Measurements from ENCODE around the gene BLM. TPM values are rescaled to one million over a fixed set of nuclear protein-coding genes. Genes with fewer than 3 reads are reported as not detected.

The BLM gene
- total RNA-seq, 1 donor from 2014 or later, result 3.7 TPM

GRCh38 chr15:90742087-90742486 lies 24.9 kb downstream of the BLM start:
- Histone ChIP-seq H4K20me1 (ENCODE audit: insufficient read depth, low read length) (no peaks in the 10 kb centered on the region), H3K4me2 (ENCODE audit: low read length) (no peak overlapping the region), H3K9ac (ENCODE audit: low read length) (no peak overlapping the region), H3K4me1 (ENCODE audit: insufficient read depth, low read length) (no peaks in the 10 kb centered on the region), H3K79me2 (ENCODE audit: insufficient read depth, low read length) (peaks cover 6% of the 10 kb centered on the region), H3K27ac (ENCODE audit: low read depth, low read length) (no peak overlapping the region), H3K36me3 (ENCODE audit: insufficient read depth, low read length) (no peaks in the 10 kb centered on the region), H3K27me3 (ENCODE audit: insufficient read depth, low read length) (no peaks in the 10 kb centered on the region), H2AFZ (ENCODE audit: low read depth, low read length) (no peak overlapping the region), H3K4me3 (ENCODE audit: insufficient read depth, low read depth, low read length) (no peak overlapping the region), H3K9me3 (ENCODE audit: insufficient read depth, low read depth, low read length) (no peaks in the 10 kb centered on the region)
- Mint-ChIP-seq H3K36me3 (ENCODE audit: low read depth, unreplicated experiment) (no peaks in the 10 kb centered on the region), H3K27ac (ENCODE audit: unreplicated experiment) (no peak overlapping the region), H3K9me3 (ENCODE audit: unreplicated experiment) (peaks cover 2% of the 10 kb centered on the region), H3K27me3 (ENCODE audit: low read depth, unreplicated experiment) (no peaks in the 10 kb centered on the region), H3K4me1 (ENCODE audit: low read depth, unreplicated experiment) (no peaks in the 10 kb centered on the region), H3K4me3 (ENCODE audit: unreplicated experiment) (no peak overlapping the region)
- DNase-seq (ENCODE audit: low read depth) (no peak), FAIRE-seq (no peak)
- TF ChIP-seq EZH2 (IDR thresholded peaks at IDR 0.05; ENCODE audit: insufficient read depth, low read length) (no peak), CTCF (IDR thresholded peaks at IDR 0.05; ENCODE audit: insufficient read depth, low read depth, low read length) (no peak)

- Mint-ChIP-seq H3K27ac (ENCODE audit: unreplicated experiment) (no peak overlapping the region), H3K9me3 (ENCODE audit: unreplicated experiment) (peaks cover 2% of the 10 kb centered on the region), H3K4me3 (ENCODE audit: unreplicated experiment) (no peak overlapping the region), H3K36me3 (ENCODE audit: low read depth, unreplicated experiment) (no peaks in the 10 kb centered on the region), H3K27me3 (ENCODE audit: low read depth, unreplicated experiment) (no peaks in the 10 kb centered on the region), H3K4me1 (ENCODE audit: low read depth, unreplicated experiment) (no peaks in the 10 kb centered on the region)
- Histone ChIP-seq H4K20me1 (ENCODE audit: insufficient read depth, low read length) (no peaks in the 10 kb centered on the region), H3K4me2 (ENCODE audit: low read length) (no peak overlapping the region), H3K36me3 (ENCODE audit: insufficient read depth, low read length) (no peaks in the 10 kb centered on the region), H2AFZ (ENCODE audit: low read depth, low read length) (no peak overlapping the region), H3K9me3 (ENCODE audit: insufficient read depth, low read depth, low read length) (no peaks in the 10 kb centered on the region), H3K4me3 (ENCODE audit: insufficient read depth, low read depth, low read length) (no peak overlapping the region), H3K4me1 (ENCODE audit: insufficient read depth, low read length) (no peaks in the 10 kb centered on the region), H3K27ac (ENCODE audit: low read depth, low read length) (no peak overlapping the region), H3K9ac (ENCODE audit: low read length) (no peak overlapping the region), H3K27me3 (ENCODE audit: insufficient read depth, low read length) (no peaks in the 10 kb centered on the region), H3K79me2 (ENCODE audit: insufficient read depth, low read length) (peaks cover 6% of the 10 kb centered on the region)
- FAIRE-seq, result no peak
- TF ChIP-seq EZH2 (IDR thresholded peaks at IDR 0.05; ENCODE audit: insufficient read depth, low read length) (no peak), CTCF (IDR thresholded peaks at IDR 0.05; ENCODE audit: insufficient read depth, low read depth, low read length) (no peak)
- no peak for DNase-seq (ENCODE audit: low read depth)
Measured at GRCh38 chr15:90743407-90743806, 26.3 kb downstream of the BLM start.

- H3K27ac ChIP-seq (ENCODE audit: low read depth, low read length), result no peak overlapping the region
- H3K9ac ChIP-seq (ENCODE audit: low read length), result no peak overlapping the region
- no peaks in the 10 kb centered on the region for H3K27me3 ChIP-seq (ENCODE audit: insufficient read depth, low read length)
- H3K27ac Mint-ChIP-seq (ENCODE audit: unreplicated experiment), result no peak overlapping the region
- no peaks in the 10 kb centered on the region for H3K36me3 ChIP-seq (ENCODE audit: insufficient read depth, low read length)
- no peaks in the 10 kb centered on the region for H4K20me1 ChIP-seq (ENCODE audit: insufficient read depth, low read length)
- no peak overlapping the region for H3K4me2 ChIP-seq (ENCODE audit: low read length)
- H3K79me2 ChIP-seq (ENCODE audit: insufficient read depth, low read length), result peaks cover 6% of the 10 kb centered on the region
- no peaks in the 10 kb centered on the region for H3K9me3 ChIP-seq (ENCODE audit: insufficient read depth, low read depth, low read length)
- TF ChIP-seq EZH2 (IDR thresholded peaks at IDR 0.05; ENCODE audit: insufficient read depth, low read length) (no peak), CTCF (IDR thresholded peaks at IDR 0.05; ENCODE audit: insufficient read depth, low read depth, low read length) (no peak)
- no peak overlapping the region for H3K4me3 Mint-ChIP-seq (ENCODE audit: unreplicated experiment)
- no peaks in the 10 kb centered on the region for H3K36me3 Mint-ChIP-seq (ENCODE audit: low read depth, unreplicated experiment)
- DNase-seq (ENCODE audit: low read depth) (no peak), FAIRE-seq (no peak)
- H3K9me3 Mint-ChIP-seq (ENCODE audit: unreplicated experiment), result peaks cover 2% of the 10 kb centered on the region
- H3K4me1 ChIP-seq (ENCODE audit: insufficient read depth, low read length), result no peaks in the 10 kb centered on the region
- no peaks in the 10 kb centered on the region for H3K27me3 Mint-ChIP-seq (ENCODE audit: low read depth, unreplicated experiment)
- no peak overlapping the region for H2AFZ ChIP-seq (ENCODE audit: low read depth, low read length)
- H3K4me1 Mint-ChIP-seq (ENCODE audit: low read depth, unreplicated experiment), result peaks cover 1% of the 10 kb centered on the region
- H3K4me3 ChIP-seq (ENCODE audit: insufficient read depth, low read depth, low read length), result no peak overlapping the region
Measured at GRCh38 chr15:90744759-90745402, 27.7 kb downstream of the BLM start.

Measured in astrocyte (in vitro differentiated cells and primary cell).